Prostate gland (tissue), 2 donors: ENCODE results near the gene RNF220.

ENCODE experiments used
- CTCF ChIP-seq, 4 experiments: fragments of 200-600 bp in 2 of 4; fragments of 450-650 bp in 2 of 4; sonication (generic) in 2 of 4; IDR thresholded peaks; 1 replicate in 3 of 4; 2 replicates in 1 of 4; pipeline ENCODE4 v1.5.1; 2016 to 2019; ENCODE audit warnings: antibody characterized with exemption in 4 of 4, mild to moderate bottlenecking in 2 of 4, moderate library complexity in 2 of 4
- POLR2A ChIP-seq: fragments of 450-650 bp; IDR thresholded peaks from one replicate; pipeline ENCODE4 v1.6.1; 2016; ENCODE audit warnings: antibody characterized with exemption, mild to moderate bottlenecking
- POLR2AphosphoS5 ChIP-seq: sonication (generic); formaldehyde crosslinking; IDR thresholded peaks from one replicate; pipeline ENCODE4 v1.6.1; 2017; ENCODE audit warnings: antibody characterized with exemption

DNA sequence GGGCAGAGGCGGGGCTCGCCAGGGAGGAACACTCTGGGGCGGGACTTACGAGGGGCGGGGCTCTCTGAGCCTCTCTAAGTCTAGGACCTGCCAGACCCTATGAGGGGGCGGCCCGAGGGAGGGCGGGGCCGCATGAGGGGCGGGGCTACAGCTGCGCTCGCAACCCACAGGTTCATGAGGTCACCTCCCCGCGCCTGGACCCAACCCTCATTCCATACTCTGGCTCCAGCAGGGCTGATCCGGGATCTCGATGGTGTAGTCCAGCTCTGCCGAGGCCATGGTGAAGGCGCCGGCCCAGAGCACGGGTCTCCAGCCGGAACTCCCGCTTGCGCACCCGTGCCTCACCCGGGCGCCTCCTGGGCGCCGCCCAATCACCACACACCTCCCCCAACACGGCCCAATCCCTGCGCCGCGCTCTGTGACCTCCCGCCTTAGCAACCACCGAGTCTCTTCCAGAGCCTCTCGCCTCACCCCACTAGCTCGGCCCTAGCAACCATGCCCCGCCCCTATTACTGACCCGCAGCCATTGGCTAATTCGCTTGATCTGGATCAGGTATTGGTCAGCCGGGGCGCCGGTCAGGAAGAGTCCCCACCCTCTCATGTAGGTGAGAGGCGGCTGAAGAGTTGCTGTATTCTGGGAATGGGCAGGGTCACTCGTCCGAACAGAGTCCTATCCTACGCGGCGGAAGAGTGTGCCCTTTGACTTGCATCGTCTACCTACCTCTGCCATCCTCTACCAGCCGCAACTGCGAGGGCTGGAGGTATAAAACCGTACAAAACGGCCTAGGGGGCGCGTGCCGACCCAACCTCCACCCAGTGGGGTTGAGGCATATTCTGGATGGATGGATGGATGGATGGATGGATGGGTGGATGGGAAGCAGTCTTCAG lies 269.3 kb downstream of the RNF220 start, which contains the start of the genes ARMH1 and TMEM53:
- TF ChIP-seq POLR2AphosphoS5 (peak; percentile 89), CTCF (IDR thresholded peaks at IDR 0.05) (peak in 2 of 4 experiments; percentile 3 to 5), POLR2A (peak; percentile 27)
